Measurements from ENCODE around the gene DOCK10.

The DOCK10 gene

DNA sequence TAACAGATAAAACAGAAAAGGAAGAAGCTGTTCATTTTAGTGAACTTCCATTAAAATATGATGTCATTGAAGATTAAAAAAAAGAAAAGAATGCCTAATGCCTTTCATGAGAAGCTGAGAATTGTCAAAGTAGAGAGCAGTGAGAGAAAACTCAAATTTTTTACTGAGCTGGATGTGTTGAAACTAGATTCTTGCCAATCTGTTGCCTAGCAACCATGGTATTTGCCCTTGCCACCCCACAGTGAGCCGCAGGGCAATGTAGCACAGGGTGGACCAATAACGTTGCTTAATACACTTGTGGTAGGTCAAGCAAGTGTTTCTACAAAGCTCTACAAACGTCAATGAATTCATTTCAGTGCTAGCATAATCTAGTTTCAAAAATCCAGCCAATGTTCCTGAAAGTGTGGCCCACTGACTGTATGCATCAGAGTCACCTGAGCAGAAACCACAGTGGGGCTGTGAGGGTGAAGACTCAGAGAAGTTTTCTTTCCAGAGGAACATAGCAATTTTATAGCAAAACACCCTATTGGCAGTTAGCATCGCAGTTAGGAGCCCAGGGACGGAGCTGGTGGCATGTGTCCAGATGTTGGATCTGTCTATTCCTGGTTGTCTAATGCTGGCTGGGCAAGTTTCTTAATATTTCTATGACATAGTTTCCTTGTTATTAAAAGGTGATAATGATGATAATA, 132.2 kb downstream of the DOCK10 start:
- Histone ChIP-seq H3K27me3 (replicated peaks; ENCODE audit: control insufficient read depth, insufficient read depth, low read length) (no peaks in the 10 kb centered on the region), H3K4me3 (replicated peaks; ENCODE audit: low read depth, low read length) (no peak overlapping the region), H3K36me3 (ENCODE audit: control insufficient read depth, insufficient read depth, low read length) (peaks cover 2% of the 10 kb centered on the region)
- DNase-seq (ENCODE audit: extremely low read depth, insufficient read length) = no peak
- TF ChIP-seq CTCF (IDR thresholded peaks at IDR 0.05; ENCODE audit: insufficient read depth, low read length, poor library complexity, severe bottlenecking) = no peak

- Histone ChIP-seq H3K27me3 (replicated peaks; ENCODE audit: control insufficient read depth, insufficient read depth, low read length) (no peaks in the 10 kb centered on the region), H3K4me3 (replicated peaks; ENCODE audit: low read depth, low read length) (no peak overlapping the region), H3K36me3 (ENCODE audit: control insufficient read depth, insufficient read depth, low read length) (peaks cover 2% of the 10 kb centered on the region)
- DNase-seq (ENCODE audit: extremely low read depth, insufficient read length) = no peak
- no peak for TF ChIP-seq CTCF (IDR thresholded peaks at IDR 0.05; ENCODE audit: insufficient read depth, low read length, poor library complexity, severe bottlenecking)
Observed at GRCh38 chr2:224908818-224909217, 133.4 kb downstream of the DOCK10 start.

DNA sequence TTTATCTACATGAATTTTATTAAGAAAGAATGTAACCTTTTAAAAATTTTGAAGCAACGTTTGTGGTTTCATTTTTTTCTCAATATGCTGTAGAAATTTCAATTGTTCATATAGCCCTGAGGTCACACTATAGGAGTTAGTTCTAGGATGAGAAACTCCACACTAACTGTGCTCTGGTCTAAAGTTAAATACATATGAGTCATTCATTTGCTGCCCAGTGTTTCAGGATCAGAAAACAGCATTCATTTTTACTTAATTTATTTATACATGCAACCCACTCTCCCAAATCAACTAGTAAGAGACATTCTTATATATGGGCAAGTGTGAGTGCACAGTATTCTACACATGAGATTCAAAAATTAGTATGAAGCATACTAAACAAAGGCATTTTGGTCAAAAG, 137.9 kb downstream of the DOCK10 start:
- Histone ChIP-seq H3K27me3 (replicated peaks; ENCODE audit: control insufficient read depth, insufficient read depth, low read length) (no peaks in the 10 kb centered on the region), H3K4me3 (replicated peaks; ENCODE audit: low read depth, low read length) (no peak overlapping the region), H3K36me3 (ENCODE audit: control insufficient read depth, insufficient read depth, low read length) (peaks cover 3% of the 10 kb centered on the region)
- no peak for DNase-seq (ENCODE audit: extremely low read depth, insufficient read length)
- TF ChIP-seq CTCF (IDR thresholded peaks at IDR 0.05; ENCODE audit: insufficient read depth, low read length, poor library complexity, severe bottlenecking) = no peak

DNA sequence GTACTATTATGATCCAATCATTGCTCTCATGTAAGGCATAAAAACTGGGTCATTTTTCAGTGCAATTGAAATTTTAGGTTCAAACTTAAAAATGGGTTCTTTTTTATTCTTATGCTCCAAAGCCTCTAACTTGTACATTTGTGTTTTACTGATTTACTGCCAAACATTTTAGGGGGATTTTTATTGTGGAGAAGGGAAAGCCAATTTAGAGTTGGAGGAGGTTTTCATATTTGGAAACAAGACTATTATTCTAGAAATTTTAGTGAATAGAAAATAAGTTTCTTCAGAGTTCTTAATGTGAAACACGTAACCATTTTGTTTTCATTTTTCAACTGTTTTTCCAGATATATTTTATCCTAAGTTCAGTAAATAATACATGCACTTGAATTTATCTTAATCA, 138.6 kb downstream of the DOCK10 start:
- DNase-seq (ENCODE audit: extremely low read depth, insufficient read length) = no peak
- peaks cover 3% of the 10 kb centered on the region for H3K36me3 ChIP-seq (ENCODE audit: control insufficient read depth, insufficient read depth, low read length)
- no peaks in the 10 kb centered on the region for H3K27me3 ChIP-seq (replicated peaks; ENCODE audit: control insufficient read depth, insufficient read depth, low read length)
- no peak for TF ChIP-seq CTCF (IDR thresholded peaks at IDR 0.05; ENCODE audit: insufficient read depth, low read length, poor library complexity, severe bottlenecking)
- H3K4me3 ChIP-seq (replicated peaks; ENCODE audit: low read depth, low read length) = no peak overlapping the region

DNA sequence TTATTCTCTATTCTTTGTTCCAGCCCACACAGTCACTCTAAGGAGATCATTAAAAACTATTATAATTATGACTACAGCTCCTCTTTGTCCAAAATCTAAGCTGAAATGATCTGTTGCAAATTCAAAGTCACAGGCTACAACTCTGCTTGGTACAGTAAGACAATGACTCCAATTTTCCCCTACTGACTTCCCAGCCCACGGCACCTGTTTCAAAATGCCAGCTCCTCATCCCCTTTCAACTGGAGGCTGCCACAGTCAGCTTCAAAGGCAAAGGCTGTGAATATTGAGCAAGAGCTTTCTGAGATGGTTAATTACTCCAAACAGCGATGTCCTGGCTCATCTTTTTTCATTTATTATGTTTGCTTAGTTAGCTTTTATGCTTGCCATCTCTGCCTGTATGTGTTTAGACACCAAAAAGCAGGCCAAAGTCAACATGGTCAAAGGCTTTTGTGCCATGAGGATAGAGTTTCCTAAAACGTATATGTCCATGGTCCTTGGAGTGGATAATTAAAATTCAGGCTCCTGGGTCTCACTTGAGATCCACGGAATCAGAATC, 141.1 kb downstream of the DOCK10 start:
- no peak for DNase-seq (ENCODE audit: extremely low read depth, insufficient read length)
- H3K36me3 ChIP-seq (ENCODE audit: control insufficient read depth, insufficient read depth, low read length) = peaks cover 3% of the 10 kb centered on the region
- no peak overlapping the region for H3K4me3 ChIP-seq (replicated peaks; ENCODE audit: low read depth, low read length)
- H3K27me3 ChIP-seq (replicated peaks; ENCODE audit: control insufficient read depth, insufficient read depth, low read length) = no peaks in the 10 kb centered on the region
- TF ChIP-seq CTCF (IDR thresholded peaks at IDR 0.05; ENCODE audit: insufficient read depth, low read length, poor library complexity, severe bottlenecking) = no peak
